SJCRH30 (cell line): ENCODE results near the gene OR7E24. TPM values are rescaled to one million over a fixed set of nuclear protein-coding genes. Genes with fewer than 3 reads are reported as not detected.
"Not testable (repeated sequence)": the region's sequence is repeated elsewhere in the genome, so short reads cannot be mapped to it uniquely, and the experiment has no call there.

ENCODE experiments used
- DNase-seq, 2 experiments: peaks; one replicate each; pipeline ENCODE4 v3.0.0-alpha.2; 2015 to 2020
- H3K27ac ChIP-seq: fragments of 250-450 bp; sonication (Bioruptor Pico); 2 replicates; pipeline ENCODE4 v1.5.1; 2020; ENCODE audit warnings: mild to moderate bottlenecking, moderate library complexity
- H3K27me3 ChIP-seq: fragments of 250-450 bp; sonication (Bioruptor Pico); 2 replicates; pipeline ENCODE4 v1.5.1; 2020; ENCODE audit warnings: mild to moderate bottlenecking, moderate library complexity
- H3K36me3 ChIP-seq: fragments of 250-450 bp; sonication (Bioruptor Pico); 2 replicates; pipeline ENCODE4 v1.5.1; 2020; ENCODE audit warnings: mild to moderate bottlenecking, moderate library complexity
- H3K4me1 ChIP-seq: fragments of 250-450 bp; sonication (Bioruptor Pico); 2 replicates; pipeline ENCODE4 v1.5.1; 2020; ENCODE audit warnings: mild to moderate bottlenecking, moderate library complexity
- H3K4me3 ChIP-seq: fragments of 250-450 bp; sonication (Bioruptor Pico); 2 replicates; pipeline ENCODE4 v1.5.1; 2020; ENCODE audit warnings: mild to moderate bottlenecking, moderate library complexity
- H3K9me3 ChIP-seq: fragments of 250-450 bp; sonication (Bioruptor Pico); replicated peaks from 2 replicates; pipeline ENCODE4 v1.5.1; 2020; ENCODE audit warnings: mild to moderate bottlenecking, moderate library complexity
- total RNA-seq: library from RNA; depleted of rRNA; stranded (reverse); fragments of >200 nt; shearing (Covaris generic); gene quantifications from 2 replicates; pipeline ENCODE4 v1.2.3, GENCODE V29; 2014; rRNA removed

Gene OR7E24
- total RNA-seq = not detected in 2 replicates

DNA sequence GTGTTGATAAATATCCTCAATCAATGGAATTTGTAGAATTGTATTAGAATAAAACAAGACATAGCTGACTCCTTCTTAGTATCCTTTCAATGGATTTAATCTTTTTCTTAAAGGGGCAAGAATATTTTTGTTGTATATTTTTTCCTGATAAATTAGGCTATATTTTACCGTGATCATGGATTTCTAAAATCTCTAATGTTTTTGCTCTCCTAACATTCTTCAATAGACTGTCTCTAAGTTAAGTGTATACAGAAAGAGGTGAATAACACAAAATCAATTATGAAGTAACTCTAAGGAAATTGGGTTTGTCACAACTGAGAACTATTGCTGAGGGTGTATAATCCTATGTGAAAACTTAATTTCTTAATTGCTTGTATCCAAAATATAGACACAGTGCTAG lies at the start of gene OR7E24:
Gene OR7E24 (plus strand): TSS at position 301 of the 400 bp plus-strand sequence. CDS start 114 bp downstream, outside the sequence.
- Histone ChIP-seq H3K9me3 (no peaks in the 10 kb centered on the region), H3K4me1 (no peaks in the 10 kb centered on the region), H3K27ac (no peak within 1 kb of the TSS), H3K36me3 (no peaks in the 10 kb centered on the region), H3K4me3 (no peak within 1 kb of the TSS), H3K27me3 (no peaks in the 10 kb centered on the region)
- DNase-seq = no peak

DNA sequence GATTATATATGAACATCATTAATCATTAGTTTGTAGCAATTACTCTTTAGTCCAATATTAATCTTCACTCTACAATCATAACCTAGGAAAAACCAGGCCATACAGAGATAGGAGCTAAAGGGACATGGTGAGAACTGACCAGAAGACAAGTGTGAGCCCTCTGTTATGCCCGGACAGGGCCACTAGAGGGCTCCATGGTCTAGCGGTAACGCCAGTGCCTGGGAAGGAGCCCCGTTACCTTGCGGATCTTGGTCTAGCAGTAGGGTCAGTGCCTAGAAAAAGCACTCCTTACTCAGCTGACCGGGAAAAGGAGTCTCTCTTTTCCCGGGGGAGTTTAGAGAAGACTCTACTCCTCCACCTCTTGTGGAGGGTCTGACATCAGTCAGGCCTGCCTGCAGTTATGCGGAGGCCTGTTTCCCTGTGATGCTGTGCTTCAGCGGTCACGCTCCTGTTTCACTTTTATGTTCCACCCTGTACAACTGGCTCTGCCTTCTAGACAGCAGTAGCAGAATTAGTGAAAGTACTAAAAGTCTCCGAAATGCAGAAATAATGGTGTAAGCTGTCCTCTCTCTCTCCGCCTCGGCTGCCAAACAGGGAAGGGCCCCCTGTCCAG lies 45.1 kb upstream of the OR7E24 start:
- DNase-seq = peak; percentile 67 to 77
- Histone ChIP-seq H3K27me3 (no peaks in the 10 kb centered on the region; the same call in 1 of the 2 replicates), H3K27ac (no peak overlapping the region), H3K4me1 (no peaks in the 10 kb centered on the region), H3K4me3 (no peak overlapping the region), H3K9me3 (no peaks in the 10 kb centered on the region), H3K36me3 (no peaks in the 10 kb centered on the region)

- Histone ChIP-seq H3K27me3 (no peaks in the 10 kb centered on the region), H3K4me3 (no peak within 1 kb of the TSS), H3K9me3 (no peaks in the 10 kb centered on the region), H3K36me3 (no peaks in the 10 kb centered on the region), H3K4me1 (no peaks in the 10 kb centered on the region), H3K27ac (no peak within 1 kb of the TSS)
- DNase-seq = no peak
Measured at GRCh38 chr19:9219489-9219888, 31.2 kb upstream of the OR7E24 start, which contains the start of gene OR7D4. OR7D4 (minus strand) TSS chr19:9219589; CDS start chr19:9214837, 4,752 bp downstream.

GRCh38 chr19:9251236-9251635 lies 506 bp downstream of the OR7E24 start:
- no peaks in the 10 kb centered on the region for H3K36me3 ChIP-seq
- H3K9me3 ChIP-seq = no peaks in the 10 kb centered on the region
- H3K4me1 ChIP-seq = no peaks in the 10 kb centered on the region
- no peak overlapping the region for H3K4me3 ChIP-seq
- H3K27me3 ChIP-seq = no peaks in the 10 kb centered on the region
- H3K27ac ChIP-seq = no peak overlapping the region
- DNase-seq = no peak

DNA sequence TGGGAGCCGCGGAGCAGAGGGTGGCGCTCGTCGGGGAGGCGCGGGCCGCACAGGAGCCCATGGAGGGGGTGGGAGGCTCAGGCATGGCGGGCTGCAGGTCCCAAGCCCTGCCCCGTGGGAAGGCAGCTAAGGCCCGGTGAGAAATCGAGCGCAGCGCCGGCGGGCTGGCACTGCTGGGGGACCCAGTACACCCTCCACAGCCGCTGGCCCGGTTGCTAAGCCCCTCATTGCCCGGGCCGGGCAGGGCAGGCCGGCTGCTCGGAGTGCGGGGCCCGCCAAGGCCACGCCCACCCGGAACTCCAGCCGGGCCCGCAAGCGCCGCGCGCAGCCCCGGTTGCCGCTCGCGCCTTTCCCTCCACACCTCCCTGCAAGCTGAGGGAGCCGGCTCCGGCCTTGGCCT lies 32.8 kb downstream of the OR7E24 start:
- not testable (repeated sequence) for H3K27ac ChIP-seq, H3K27me3 ChIP-seq, DNase-seq, H3K4me3 ChIP-seq, H3K36me3 ChIP-seq, H3K9me3 ChIP-seq, H3K4me1 ChIP-seq

- Histone ChIP-seq H3K4me1 (no peaks in the 10 kb centered on the region), H3K36me3 (peaks cover 7% of the 10 kb centered on the region), H3K27ac (no peak overlapping the region), H3K9me3 (peaks cover 8% of the 10 kb centered on the region), H3K27me3 (no peaks in the 10 kb centered on the region), H3K4me3 (no peak overlapping the region)
- DNase-seq = no peak
Measured at GRCh38 chr19:9289231-9289884, 38.6 kb downstream of the OR7E24 start.

- H3K9me3 ChIP-seq = peaks cover 32% of the 10 kb centered on the region
Measured at GRCh38 chr19:9295411-9295849, 44.7 kb downstream of the OR7E24 start.

DNA sequence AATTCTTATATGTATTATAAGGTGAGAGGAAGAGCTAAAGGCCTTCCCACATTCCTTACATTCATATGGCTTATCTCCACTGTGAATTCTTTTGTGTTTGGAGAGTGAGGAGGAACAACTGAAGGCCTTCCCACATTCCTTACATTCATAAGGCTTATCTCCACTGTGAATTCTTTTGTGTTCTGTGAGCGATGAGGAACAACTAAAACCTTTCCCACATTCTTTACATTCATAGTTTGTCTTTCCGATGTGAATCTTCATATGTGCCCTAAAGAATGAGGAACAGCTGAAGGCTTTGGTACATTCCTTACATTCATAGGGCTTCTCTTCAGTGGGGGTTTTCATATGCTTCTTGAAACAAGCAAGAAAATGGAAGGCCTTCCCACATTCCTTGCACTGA lies 45.6 kb downstream of the OR7E24 start:
- H3K9me3 ChIP-seq = peaks cover 33% of the 10 kb centered on the region
- peaks cover 46% of the 10 kb centered on the region for H3K36me3 ChIP-seq
- H3K27me3 ChIP-seq = no peaks in the 10 kb centered on the region
- peaks cover 5% of the 10 kb centered on the region; the same call in 1 of the 2 replicates for H3K4me1 ChIP-seq
- H3K4me3 ChIP-seq = no peak overlapping the region
- no peak for DNase-seq
- H3K27ac ChIP-seq = peak overlapping the region; percentile 71

More at GRCh38 chr19:9295411-9295849, 44.7 kb downstream of the OR7E24 start:
- Histone ChIP-seq H3K27ac (peak overlapping the region; percentile 71), H3K36me3 (peaks cover 38% of the 10 kb centered on the region), H3K4me3 (no peak overlapping the region), H3K4me1 (peaks cover 5% of the 10 kb centered on the region; the same call in 1 of the 2 replicates), H3K27me3 (no peaks in the 10 kb centered on the region)
- no peak for DNase-seq

Other genes starting within 250 kb of the OR7E24 start
- gene MUC16, start 240.5 kb upstream of the OR7E24 start, total RNA-seq = not detected in 2 replicates
- not detected in 2 replicates for gene OR1M1, start 163.9 kb upstream of the OR7E24 start, total RNA-seq
- gene OR7G2, start 143.5 kb upstream of the OR7E24 start, total RNA-seq = not detected in 2 replicates
- not detected in 2 replicates for gene OR7G1, start 135.2 kb upstream of the OR7E24 start, total RNA-seq
- not detected in 2 replicates for gene OR7G3, start 124.0 kb upstream of the OR7E24 start, total RNA-seq
- gene ZNF317, start 110.5 kb upstream of the OR7E24 start, total RNA-seq = 31.4 and 31.7 TPM in 2 replicates
- gene OR7D2, start 72.0 kb upstream of the OR7E24 start, total RNA-seq = 0.05 and 0.14 TPM in 2 replicates
- not detected in 2 replicates for gene OR7D4, start 31.3 kb upstream of the OR7E24 start, total RNA-seq
- gene ZNF699, start 58.9 kb downstream of the OR7E24 start, total RNA-seq = 4.3 and 5.4 TPM in 2 replicates
- 26.8 and 30.2 TPM in 2 replicates for gene ZNF559, start 73.2 kb downstream of the OR7E24 start, total RNA-seq
- gene ZNF177, start 112.1 kb downstream of the OR7E24 start, total RNA-seq = 3.0 and 3.8 TPM in 2 replicates
- 13.5 and 14.8 TPM in 2 replicates for gene ZNF266, start 184.6 kb downstream of the OR7E24 start, total RNA-seq
- 0.05 TPM in 1 of 2 replicates, not detected in the other for gene ZNF560, start 247.7 kb downstream of the OR7E24 start, total RNA-seq